ENCODE data around the gene TSSK1B.

DNA sequence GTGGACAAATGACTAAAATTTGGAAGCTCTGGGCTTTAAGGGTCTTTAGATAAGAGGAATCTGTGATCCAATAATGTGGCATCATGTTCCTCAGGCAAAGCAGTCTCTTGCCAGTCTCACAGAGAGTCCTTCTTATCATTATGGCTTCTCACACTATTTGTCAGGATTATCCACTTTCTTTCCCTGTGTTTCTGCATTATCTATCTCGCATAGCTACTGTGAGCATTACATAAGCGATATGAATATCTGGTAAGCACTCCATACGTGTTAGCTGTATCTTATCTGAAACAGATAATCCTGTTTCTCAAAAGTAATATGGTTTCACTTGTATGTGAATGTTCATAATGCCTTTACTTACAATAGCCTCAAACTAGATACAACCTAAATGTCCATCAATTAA is 43.9 kb upstream of the TSSK1B start:
- TF ChIP-seq, protein P1, sequence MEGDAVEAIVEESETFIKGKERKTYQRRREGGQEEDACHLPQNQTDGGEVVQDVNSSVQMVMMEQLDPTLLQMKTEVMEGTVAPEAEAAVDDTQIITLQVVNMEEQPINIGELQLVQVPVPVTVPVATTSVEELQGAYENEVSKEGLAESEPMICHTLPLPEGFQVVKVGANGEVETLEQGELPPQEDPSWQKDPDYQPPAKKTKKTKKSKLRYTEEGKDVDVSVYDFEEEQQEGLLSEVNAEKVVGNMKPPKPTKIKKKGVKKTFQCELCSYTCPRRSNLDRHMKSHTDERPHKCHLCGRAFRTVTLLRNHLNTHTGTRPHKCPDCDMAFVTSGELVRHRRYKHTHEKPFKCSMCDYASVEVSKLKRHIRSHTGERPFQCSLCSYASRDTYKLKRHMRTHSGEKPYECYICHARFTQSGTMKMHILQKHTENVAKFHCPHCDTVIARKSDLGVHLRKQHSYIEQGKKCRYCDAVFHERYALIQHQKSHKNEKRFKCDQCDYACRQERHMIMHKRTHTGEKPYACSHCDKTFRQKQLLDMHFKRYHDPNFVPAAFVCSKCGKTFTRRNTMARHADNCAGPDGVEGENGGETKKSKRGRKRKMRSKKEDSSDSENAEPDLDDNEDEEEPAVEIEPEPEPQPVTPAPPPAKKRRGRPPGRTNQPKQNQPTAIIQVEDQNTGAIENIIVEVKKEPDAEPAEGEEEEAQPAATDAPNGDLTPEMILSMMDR (IDR thresholded peaks at IDR 0.05): no peak
- TF ChIP-seq EZH2 (IDR thresholded peaks at IDR 0.05): no peak
